HG03159 (cell line): ENCODE results near the gene RPRML.

Source experiments
- ATAC-seq: cut with Tn5 transposase; IDR thresholded peaks from one replicate; pipeline ENCODE4 v1.9.1; 2021; ENCODE audit warnings: mild to moderate bottlenecking, moderate library complexity; ENCODE audit not compliant: unreplicated experiment

RPRML gene

GRCh38 chr17:46947216-46947615 lies 31.8 kb downstream of the RPRML start:
- ATAC-seq = no peak

GRCh38 chr17:46944931-46945330 lies 34.1 kb downstream of the RPRML start:
- no peak for ATAC-seq

GRCh38 chr17:46943501-46944393 lies 35.3 kb downstream of the RPRML start:
- ATAC-seq = no peak

GRCh38 chr17:46943218-46943500 lies 35.9 kb downstream of the RPRML start:
- ATAC-seq = no peak

- ATAC-seq = no peak
Measured at GRCh38 chr17:46942441-46943217, 36.4 kb downstream of the RPRML start.

GRCh38 chr17:46940692-46941404 lies 38.2 kb downstream of the RPRML start:
- peak; percentile 66 for ATAC-seq

GRCh38 chr17:46935658-46936266 lies 43.3 kb downstream of the RPRML start:
- ATAC-seq = no peak

GRCh38 chr17:46931596-46931995 lies 47.5 kb downstream of the RPRML start:
- no peak for ATAC-seq

GRCh38 chr17:46930051-46930450 lies 49.0 kb downstream of the RPRML start:
- ATAC-seq = no peak

- no peak for ATAC-seq
Measured at GRCh38 chr17:46929413-46929812, 49.6 kb downstream of the RPRML start.

GRCh38 chr17:46928467-46929261 lies 50.4 kb downstream of the RPRML start:
- ATAC-seq = no peak
